ENCODE results near the gene SULT1A3. TPM values are rescaled to one million over a fixed set of nuclear protein-coding genes. Genes with fewer than 3 reads are reported as not detected.
"Not testable (repeated sequence)": the region's sequence is repeated elsewhere in the genome, so short reads cannot be mapped to it uniquely, and the experiment has no call there.

Gene SULT1A3
- polyA plus RNA-seq, 1 donor: 46.4 TPM

GRCh38 chr16:30185683-30186421, 13.2 kb upstream of the SULT1A3 start:
- DNase-seq: peak in 1 of 2 donors; percentile 37
- Histone ChIP-seq H3K9me3 (ENCODE audit: control insufficient read depth, low read depth, low read length) (no peaks in the 10 kb centered on the region), H3K27me3 (ENCODE audit: control insufficient read depth, insufficient read depth, low read length) (peaks cover 7% of the 10 kb centered on the region), H3K4me3 (ENCODE audit: low read length) (no peak overlapping the region), H3K36me3 (ENCODE audit: control insufficient read depth, insufficient read depth, low read length) (no peaks in the 10 kb centered on the region), H3K27ac (ENCODE audit: low read length) (no peak overlapping the region), H3K4me1 (ENCODE audit: control insufficient read depth, insufficient read depth, low read length) (peaks cover 19% of the 10 kb centered on the region)
- WGBS (ENCODE audit: insufficient coverage, low lambda C conversion rate): no CpG with 5 or more reads among the region's 15 CpGs

DNA sequence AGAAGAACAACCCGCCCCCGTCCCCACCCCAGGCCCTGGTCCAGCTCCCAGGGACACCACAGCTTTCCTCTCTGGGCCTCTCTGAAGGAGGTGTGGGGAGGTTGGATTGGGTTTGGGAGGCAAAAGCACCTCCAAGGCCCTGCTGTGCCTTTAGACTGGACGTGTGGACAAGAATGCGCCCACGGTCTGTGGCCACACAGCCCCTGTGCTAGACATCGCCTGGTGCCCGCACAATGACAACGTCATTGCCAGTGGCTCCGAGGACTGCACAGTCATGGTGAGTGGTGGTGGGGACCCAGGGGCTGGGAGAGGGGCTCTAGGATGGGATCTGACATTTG, 12.6 kb upstream of the SULT1A3 start:
- Histone ChIP-seq H3K36me3 (ENCODE audit: control insufficient read depth, insufficient read depth, low read length) (no peaks in the 10 kb centered on the region), H3K27me3 (ENCODE audit: control insufficient read depth, insufficient read depth, low read length) (peaks cover 7% of the 10 kb centered on the region), H3K9me3 (ENCODE audit: control insufficient read depth, low read depth, low read length) (no peaks in the 10 kb centered on the region), H3K4me1 (ENCODE audit: control insufficient read depth, insufficient read depth, low read length) (peaks cover 19% of the 10 kb centered on the region), H3K27ac (ENCODE audit: low read length) (no peak overlapping the region), H3K4me3 (ENCODE audit: low read length) (no peak overlapping the region)
- no peak for DNase-seq
- WGBS (ENCODE audit: insufficient coverage, low lambda C conversion rate): no CpG with 5 or more reads among the region's 9 CpGs

DNA sequence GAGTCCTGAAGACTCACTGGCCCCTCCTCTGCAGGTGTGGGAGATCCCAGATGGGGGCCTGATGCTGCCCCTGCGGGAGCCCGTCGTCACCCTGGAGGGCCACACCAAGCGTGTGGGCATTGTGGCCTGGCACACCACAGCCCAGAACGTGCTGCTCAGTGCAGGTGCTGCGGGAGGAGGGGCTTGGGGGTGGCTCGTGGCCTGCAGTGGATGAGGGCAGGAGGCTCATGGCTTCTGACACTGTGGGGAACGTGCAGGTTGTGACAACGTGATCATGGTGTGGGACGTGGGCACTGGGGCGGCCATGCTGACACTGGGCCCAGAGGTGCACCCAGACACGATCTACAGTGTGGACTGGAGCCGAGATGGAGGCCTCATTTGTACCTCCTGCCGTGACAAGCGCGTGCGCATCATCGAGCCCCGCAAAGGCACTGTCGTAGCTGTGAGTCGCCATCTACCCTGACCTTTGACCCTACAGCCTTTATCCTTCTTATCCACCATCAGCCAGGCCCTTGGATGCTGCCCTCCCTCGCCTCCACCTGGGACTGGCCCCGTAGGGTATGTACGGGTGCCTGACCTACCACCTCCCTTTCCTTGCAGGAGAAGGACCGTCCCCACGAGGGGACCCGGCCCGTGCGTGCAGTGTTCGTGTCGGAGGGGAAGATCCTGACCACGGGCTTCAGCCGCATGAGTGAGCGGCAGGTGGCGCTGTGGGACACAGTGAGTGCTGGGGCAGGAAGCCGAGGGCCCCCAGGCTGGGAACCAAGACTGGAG, 12.1 kb upstream of the SULT1A3 start:
- Histone ChIP-seq H3K27ac (ENCODE audit: low read length) (no peak overlapping the region), H3K27me3 (ENCODE audit: control insufficient read depth, insufficient read depth, low read length) (peaks cover 7% of the 10 kb centered on the region), H3K36me3 (ENCODE audit: control insufficient read depth, insufficient read depth, low read length) (no peaks in the 10 kb centered on the region), H3K9me3 (ENCODE audit: control insufficient read depth, low read depth, low read length) (no peaks in the 10 kb centered on the region), H3K4me1 (ENCODE audit: control insufficient read depth, insufficient read depth, low read length) (peaks cover 19% of the 10 kb centered on the region), H3K4me3 (ENCODE audit: low read length) (no peak overlapping the region)
- peak; percentile 53 to 58 for DNase-seq
- 10% methylated on average over 2 of the region's 36 CpGs for WGBS (ENCODE audit: insufficient coverage, low lambda C conversion rate)

GRCh38 chr16:30187556-30187865, 11.5 kb upstream of the SULT1A3 start:
- WGBS (ENCODE audit: insufficient coverage, low lambda C conversion rate): no CpG with 5 or more reads among the region's 9 CpGs
- Histone ChIP-seq H3K9me3 (ENCODE audit: control insufficient read depth, low read depth, low read length) (no peaks in the 10 kb centered on the region), H3K4me1 (ENCODE audit: control insufficient read depth, insufficient read depth, low read length) (peaks cover 19% of the 10 kb centered on the region), H3K27ac (ENCODE audit: low read length) (no peak overlapping the region), H3K4me3 (ENCODE audit: low read length) (no peak overlapping the region), H3K36me3 (ENCODE audit: control insufficient read depth, insufficient read depth, low read length) (no peaks in the 10 kb centered on the region), H3K27me3 (ENCODE audit: control insufficient read depth, insufficient read depth, low read length) (peaks cover 7% of the 10 kb centered on the region)
- DNase-seq: no peak

DNA sequence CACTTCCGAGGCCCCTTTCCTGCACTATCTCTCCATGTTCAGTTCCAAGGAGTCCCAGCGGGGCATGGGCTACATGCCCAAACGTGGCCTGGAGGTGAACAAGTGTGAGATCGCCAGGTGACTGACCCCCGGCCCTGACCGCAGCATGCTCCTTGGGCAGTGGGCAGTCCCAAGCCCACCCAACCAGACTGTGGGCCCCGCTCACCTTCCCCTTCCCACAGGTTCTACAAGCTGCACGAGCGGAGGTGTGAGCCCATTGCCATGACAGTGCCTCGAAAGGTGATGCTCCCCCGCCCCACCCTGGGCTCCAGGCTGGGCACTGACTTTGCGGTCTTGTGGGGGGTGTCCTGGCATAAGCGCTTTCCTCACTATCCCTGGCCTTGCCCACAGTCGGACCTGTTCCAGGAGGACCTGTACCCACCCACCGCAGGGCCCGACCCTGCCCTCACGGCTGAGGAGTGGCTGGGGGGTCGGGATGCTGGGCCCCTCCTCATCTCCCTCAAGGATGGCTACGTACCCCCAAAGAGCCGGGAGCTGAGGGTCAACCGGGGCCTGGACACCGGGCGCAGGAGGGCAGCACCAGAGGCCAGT, 11.0 kb upstream of the SULT1A3 start:
- no peak for DNase-seq

GRCh38 chr16:30191158-30191557, 7.9 kb upstream of the SULT1A3 start:
- no CpG with 5 or more reads among the region's 12 CpGs for WGBS (ENCODE audit: insufficient coverage, low lambda C conversion rate)
- DNase-seq; H3K36me3 ChIP-seq (ENCODE audit: control insufficient read depth, insufficient read depth, low read length); H3K9me3 ChIP-seq (ENCODE audit: control insufficient read depth, low read depth, low read length); H3K27me3 ChIP-seq (ENCODE audit: control insufficient read depth, insufficient read depth, low read length); H3K4me1 ChIP-seq (ENCODE audit: control insufficient read depth, insufficient read depth, low read length); H3K4me3 ChIP-seq (ENCODE audit: low read length); H3K27ac ChIP-seq (ENCODE audit: low read length): not testable (repeated sequence)

More for the DNA sequence above, 11.0 kb upstream of the SULT1A3 start:
- peaks cover 15% of the 10 kb centered on the region for H3K4me1 ChIP-seq (ENCODE audit: control insufficient read depth, insufficient read depth, low read length)
- H3K36me3 ChIP-seq (ENCODE audit: control insufficient read depth, insufficient read depth, low read length): no peaks in the 10 kb centered on the region
- H3K27me3 ChIP-seq (ENCODE audit: control insufficient read depth, insufficient read depth, low read length): peaks cover 7% of the 10 kb centered on the region
- no peak overlapping the region for H3K4me3 ChIP-seq (ENCODE audit: low read length)
- no CpG with 5 or more reads among the region's 23 CpGs for WGBS (ENCODE audit: insufficient coverage, low lambda C conversion rate)
- no peaks in the 10 kb centered on the region for H3K9me3 ChIP-seq (ENCODE audit: control insufficient read depth, low read depth, low read length)
- H3K27ac ChIP-seq (ENCODE audit: low read length): no peak overlapping the region

GRCh38 chr16:30193098-30193497, 6.0 kb upstream of the SULT1A3 start:
- H3K27me3 ChIP-seq (ENCODE audit: control insufficient read depth, insufficient read depth, low read length); H3K36me3 ChIP-seq (ENCODE audit: control insufficient read depth, insufficient read depth, low read length); H3K4me3 ChIP-seq (ENCODE audit: low read length); H3K4me1 ChIP-seq (ENCODE audit: control insufficient read depth, insufficient read depth, low read length); H3K27ac ChIP-seq (ENCODE audit: low read length); DNase-seq; H3K9me3 ChIP-seq (ENCODE audit: control insufficient read depth, low read depth, low read length): not testable (repeated sequence)
- WGBS (ENCODE audit: insufficient coverage, low lambda C conversion rate): no CpG with 5 or more reads among the region's 21 CpGs

GRCh38 chr16:30193615-30194014, 5.4 kb upstream of the SULT1A3 start, which contains the start of the genes BOLA2B and SLX1A:
TSS of gene BOLA2B (minus strand) at chr16:30193666. CDS start at chr16:30193595, 71 bp downstream.
TSS of gene SLX1A (plus strand) at chr16:30193875. CDS start at chr16:30194085, 210 bp downstream.
- Histone ChIP-seq H3K27ac (ENCODE audit: low read length) (peak within 1 kb of the TSS; percentile 74), H3K4me3 (ENCODE audit: low read length) (peak within 1 kb of the TSS; percentile 46)
- H3K9me3 ChIP-seq (ENCODE audit: control insufficient read depth, low read depth, low read length); DNase-seq; H3K36me3 ChIP-seq (ENCODE audit: control insufficient read depth, insufficient read depth, low read length); H3K27me3 ChIP-seq (ENCODE audit: control insufficient read depth, insufficient read depth, low read length); H3K4me1 ChIP-seq (ENCODE audit: control insufficient read depth, insufficient read depth, low read length): not testable (repeated sequence)
- WGBS (ENCODE audit: insufficient coverage, low lambda C conversion rate): no CpG with 5 or more reads among the region's 34 CpGs

DNA sequence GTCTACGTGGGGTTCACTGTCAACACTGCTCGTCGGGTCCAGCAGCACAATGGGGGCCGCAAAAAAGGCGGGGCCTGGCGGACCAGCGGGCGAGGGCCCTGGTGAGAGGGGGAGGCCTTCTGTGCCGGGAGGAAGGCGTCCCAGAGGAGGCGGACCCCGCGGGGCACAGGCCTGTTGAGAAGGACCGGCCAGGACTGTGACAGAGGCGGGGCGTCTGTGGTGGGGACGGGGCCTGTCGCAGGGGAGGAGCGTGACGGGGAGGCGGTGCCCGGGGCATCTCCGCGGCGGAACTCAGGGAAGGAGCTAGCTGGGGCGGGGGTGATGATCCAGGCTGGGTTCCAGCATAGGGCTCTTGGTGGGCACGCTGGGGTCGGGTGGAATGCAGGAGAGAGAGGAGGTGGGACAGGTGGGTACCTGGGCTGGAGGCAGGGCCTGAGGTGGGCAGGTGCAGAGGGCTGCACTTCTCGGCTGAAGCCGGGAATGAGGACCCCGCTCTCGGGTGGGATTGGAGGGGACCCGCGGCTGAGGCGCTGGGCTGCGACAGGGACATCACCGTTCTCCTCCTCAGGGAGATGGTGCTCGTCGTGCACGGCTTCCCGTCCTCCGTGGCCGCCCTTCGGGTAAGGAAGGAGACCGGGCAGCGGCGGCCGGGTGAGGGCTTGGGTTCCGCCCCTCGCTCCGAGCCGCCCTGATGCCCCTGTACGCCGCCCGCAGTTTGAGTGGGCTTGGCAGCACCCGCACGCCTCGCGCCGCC, 4.7 kb upstream of the SULT1A3 start:
- Histone ChIP-seq H3K27ac (ENCODE audit: low read length) (peak overlapping the region; percentile 74), H3K4me3 (ENCODE audit: low read length) (peak overlapping the region; percentile 46)
- H3K4me1 ChIP-seq (ENCODE audit: control insufficient read depth, insufficient read depth, low read length); H3K27me3 ChIP-seq (ENCODE audit: control insufficient read depth, insufficient read depth, low read length); DNase-seq; H3K36me3 ChIP-seq (ENCODE audit: control insufficient read depth, insufficient read depth, low read length); H3K9me3 ChIP-seq (ENCODE audit: control insufficient read depth, low read depth, low read length): not testable (repeated sequence)
- WGBS (ENCODE audit: insufficient coverage, low lambda C conversion rate): no CpG with 5 or more reads among the region's 60 CpGs

DNA sequence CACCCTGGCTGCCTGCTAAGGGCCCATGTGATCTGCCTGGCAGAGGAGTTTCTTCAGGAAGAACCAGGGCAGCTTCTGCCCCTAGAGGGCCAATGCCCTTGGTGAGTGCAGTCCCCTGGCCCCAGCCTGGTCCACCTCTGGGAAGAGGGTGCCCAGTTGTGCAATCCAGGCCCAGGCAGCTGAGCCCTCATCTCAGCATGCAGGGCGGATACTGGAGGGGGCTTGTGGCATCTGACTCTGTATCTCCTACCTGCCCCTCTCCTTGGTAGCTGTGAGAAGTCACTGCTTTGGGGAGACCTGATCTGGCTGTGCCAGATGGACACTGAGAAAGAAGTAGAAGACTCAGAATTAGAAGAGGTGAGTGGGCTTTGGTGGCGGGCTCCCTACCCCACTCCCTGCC, 2.1 kb upstream of the SULT1A3 start:
- WGBS (ENCODE audit: insufficient coverage, low lambda C conversion rate): no CpG with 5 or more reads among the region's 2 CpGs
- H3K4me3 ChIP-seq (ENCODE audit: low read length); H3K4me1 ChIP-seq (ENCODE audit: control insufficient read depth, insufficient read depth, low read length); H3K36me3 ChIP-seq (ENCODE audit: control insufficient read depth, insufficient read depth, low read length); H3K27me3 ChIP-seq (ENCODE audit: control insufficient read depth, insufficient read depth, low read length); DNase-seq; H3K9me3 ChIP-seq (ENCODE audit: control insufficient read depth, low read depth, low read length): not testable (repeated sequence)
- H3K27ac ChIP-seq (ENCODE audit: low read length): peak overlapping the region; percentile 81
